Endodermal cell (in vitro differentiated cells): ENCODE measurements around the gene TRMT10B. TPM values are rescaled to one million over a fixed set of nuclear protein-coding genes. Genes with fewer than 3 reads are reported as not detected.
"Not testable (repeated sequence)": the region's sequence is repeated elsewhere in the genome, so short reads cannot be mapped to it uniquely, and the experiment has no call there.

ENCODE experiments used
- DNase-seq: peaks from one replicate; pipeline ENCODE4 v3.0.0-alpha.2; 2017
- H3K27ac ChIP-seq: 2 replicates; pipeline ENCODE4 v1.5.1; 2013; ENCODE audit warnings: mild to moderate bottlenecking, low read depth, low read length, moderate library complexity
- H3K27me3 ChIP-seq: 2 replicates; pipeline ENCODE4 v1.6.1; 2013; ENCODE audit warnings: mild to moderate bottlenecking, low read length, moderate library complexity; ENCODE audit not compliant: insufficient read depth, control insufficient read depth, poor library complexity, severe bottlenecking
- H3K36me3 ChIP-seq: 2 replicates; pipeline ENCODE4 v1.7.0; 2013; ENCODE audit warnings: mild to moderate bottlenecking, low read length, moderate library complexity; ENCODE audit not compliant: control insufficient read depth, insufficient read depth
- H3K4me1 ChIP-seq: one replicate; pipeline ENCODE4 v1.7.0; 2013; ENCODE audit warnings: low read length; ENCODE audit not compliant: control insufficient read depth, insufficient read depth
- H3K4me3 ChIP-seq: 2 replicates; pipeline ENCODE4 v1.5.1; 2013; ENCODE audit warnings: mild to moderate bottlenecking, low read length, moderate library complexity
- H3K9ac ChIP-seq: 2 replicates; pipeline ENCODE4 v1.6.1; 2013; ENCODE audit warnings: mild to moderate bottlenecking, low read length, moderate library complexity; ENCODE audit not compliant: poor library complexity, severe bottlenecking; ENCODE audit errors: extremely low read depth
- H3K9me3 ChIP-seq: 2 replicates; pipeline ENCODE4 v1.6.1; 2013; ENCODE audit warnings: mild to moderate bottlenecking, low read length, moderate library complexity; ENCODE audit not compliant: control insufficient read depth
- H3K27ac Mint-ChIP-seq: 2 replicates; pipeline ENCODE4 v1.8.0; 2020; ENCODE audit warnings: mixed read lengths
- H3K27me3 Mint-ChIP-seq: 2 replicates; pipeline ENCODE4 v1.8.0; 2021; ENCODE audit warnings: mild to moderate bottlenecking, mixed read lengths; ENCODE audit not compliant: insufficient read depth
- H3K36me3 Mint-ChIP-seq: 2 replicates; pipeline ENCODE4 v1.8.0; 2020; ENCODE audit warnings: low read depth, mixed read lengths
- H3K4me1 Mint-ChIP-seq: 2 replicates; pipeline ENCODE4 v1.8.0; 2020; ENCODE audit warnings: mixed read lengths
- H3K4me3 Mint-ChIP-seq: 2 replicates; pipeline ENCODE4 v1.8.0; 2020; ENCODE audit warnings: mild to moderate bottlenecking, moderate library complexity, mixed read lengths
- H3K9me3 Mint-ChIP-seq: 2 replicates; pipeline ENCODE4 v1.8.0; 2020; ENCODE audit warnings: mild to moderate bottlenecking, mixed read lengths
- WGBS, 2 experiments: methylation state at CpG; one replicate each; pipeline versions ENCODE4 v1.1.5 to v1.1.7; 2013; ENCODE audit warnings: missing lambda C conversion rate in 2 of 2, mixed read lengths in 1 of 2; ENCODE audit not compliant: insufficient coverage in 1 of 2, insufficient read length in 1 of 2; 5-methylcytosine and 5-hydroxymethylcytosine counted together
- total RNA-seq, 2 donors: library from RNA; stranded (reverse); fragmentation: NEBNext Ultra II Directional in 1 of 2; extraction: Animal tissue kit (Norgen Biotek cat#: 25700) in 1 of 2; gene quantifications; 2 replicates in 1 of 2; 3 replicates in 1 of 2; pipeline ENCODE4 v1.2.1, GENCODE V29; 2021
- TF ChIP-seq, protein P1 (sequence below): fragments of 200-600 bp; sonication (generic); conservative IDR thresholded peaks from 2 replicates; pipeline ENCODE4 v1.5.0; 2021; ENCODE audit warnings: antibody characterized with exemption, mild to moderate bottlenecking

Gene TRMT10B
- total RNA-seq, 2 donors from 2014 or later, result 9.3 to 11.6 TPM

DNA sequence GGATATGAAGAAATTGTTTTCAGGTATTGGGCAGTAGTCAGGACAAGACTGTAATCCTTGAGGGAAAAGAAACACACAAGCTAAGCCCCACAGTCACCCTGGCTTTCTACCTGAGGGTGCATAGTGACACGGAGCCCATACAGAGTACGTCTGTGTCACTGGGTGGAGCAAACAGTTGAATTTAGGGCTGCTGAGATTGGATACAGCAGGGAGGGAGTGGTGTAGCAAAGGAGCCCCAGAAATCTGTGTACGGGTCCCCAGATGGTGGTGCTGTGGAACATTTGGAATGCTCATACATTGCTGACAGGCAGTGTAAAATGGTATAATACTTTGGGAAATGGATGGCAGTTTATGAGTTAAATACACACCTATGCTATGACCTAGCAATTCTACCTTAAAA, 5.1 kb downstream of the TRMT10B start:
- no peak for DNase-seq
- Mint-ChIP-seq H3K27me3 (no peaks in the 10 kb centered on the region), H3K27ac (no peak overlapping the region), H3K4me3 (no peak overlapping the region), H3K4me1 (peaks cover 19% of the 10 kb centered on the region), H3K36me3 (peaks cover 13% of the 10 kb centered on the region), H3K9me3 (no peaks in the 10 kb centered on the region)
- H3K4me1 ChIP-seq, result peaks cover 8% of the 10 kb centered on the region
- TF ChIP-seq, protein P1, sequence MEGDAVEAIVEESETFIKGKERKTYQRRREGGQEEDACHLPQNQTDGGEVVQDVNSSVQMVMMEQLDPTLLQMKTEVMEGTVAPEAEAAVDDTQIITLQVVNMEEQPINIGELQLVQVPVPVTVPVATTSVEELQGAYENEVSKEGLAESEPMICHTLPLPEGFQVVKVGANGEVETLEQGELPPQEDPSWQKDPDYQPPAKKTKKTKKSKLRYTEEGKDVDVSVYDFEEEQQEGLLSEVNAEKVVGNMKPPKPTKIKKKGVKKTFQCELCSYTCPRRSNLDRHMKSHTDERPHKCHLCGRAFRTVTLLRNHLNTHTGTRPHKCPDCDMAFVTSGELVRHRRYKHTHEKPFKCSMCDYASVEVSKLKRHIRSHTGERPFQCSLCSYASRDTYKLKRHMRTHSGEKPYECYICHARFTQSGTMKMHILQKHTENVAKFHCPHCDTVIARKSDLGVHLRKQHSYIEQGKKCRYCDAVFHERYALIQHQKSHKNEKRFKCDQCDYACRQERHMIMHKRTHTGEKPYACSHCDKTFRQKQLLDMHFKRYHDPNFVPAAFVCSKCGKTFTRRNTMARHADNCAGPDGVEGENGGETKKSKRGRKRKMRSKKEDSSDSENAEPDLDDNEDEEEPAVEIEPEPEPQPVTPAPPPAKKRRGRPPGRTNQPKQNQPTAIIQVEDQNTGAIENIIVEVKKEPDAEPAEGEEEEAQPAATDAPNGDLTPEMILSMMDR, result no peak
- H3K27ac ChIP-seq, result no peak overlapping the region
- 92% methylated on average over 2 to 3 of the region's 3 CpGs for WGBS, 2 experiments
- H3K4me3 ChIP-seq, result no peak overlapping the region
- H3K36me3 ChIP-seq, result peaks cover 3% of the 10 kb centered on the region
- no peaks in the 10 kb centered on the region for H3K27me3 ChIP-seq
- H3K9ac ChIP-seq, result no peak overlapping the region
- no peaks in the 10 kb centered on the region for H3K9me3 ChIP-seq

DNA sequence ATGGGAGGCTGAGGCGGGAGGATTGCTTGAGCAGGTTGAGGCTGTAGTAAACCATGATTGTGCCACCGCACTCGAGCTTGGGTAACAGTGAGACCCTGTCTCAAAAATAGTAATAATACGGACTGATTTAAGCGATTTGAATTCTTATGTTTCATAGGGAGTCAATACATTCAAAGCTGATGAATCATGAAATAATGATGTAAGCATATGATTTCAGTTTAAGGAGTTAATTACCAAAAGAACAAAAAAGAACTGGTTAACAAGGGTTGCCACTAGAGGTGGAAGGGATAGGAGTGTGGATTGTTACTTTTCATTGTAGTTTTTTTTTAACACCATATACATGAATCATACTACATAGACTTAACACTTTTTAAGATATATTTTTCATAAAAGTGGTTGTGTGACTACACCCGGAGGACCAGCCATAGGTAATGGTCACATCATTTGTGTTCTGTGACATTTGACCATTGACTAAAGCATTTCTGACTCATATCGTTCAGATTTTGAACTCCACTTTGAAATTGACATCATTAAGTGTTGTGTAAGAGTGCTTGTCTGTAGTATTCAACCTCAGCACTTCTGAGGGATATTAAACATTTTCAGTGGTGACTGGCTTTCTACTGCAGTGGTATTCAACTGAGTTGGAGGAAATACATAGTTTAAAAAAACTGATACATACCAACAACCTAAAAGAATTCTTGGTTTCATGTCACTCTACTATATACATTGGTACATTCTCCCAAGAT, 7.0 kb downstream of the TRMT10B start:
- Histone ChIP-seq H3K4me1 (peaks cover 4% of the 10 kb centered on the region), H3K27ac (no peak overlapping the region), H3K9me3 (no peaks in the 10 kb centered on the region), H3K36me3 (peaks cover 7% of the 10 kb centered on the region), H3K9ac (no peak overlapping the region), H3K27me3 (no peaks in the 10 kb centered on the region), H3K4me3 (no peak overlapping the region)
- 90 to 96% methylated on average over 7 of the region's 7 CpGs for WGBS, 2 experiments
- TF ChIP-seq, protein P1, result no peak
- no peak for DNase-seq
- Mint-ChIP-seq H3K9me3 (peaks cover 4% of the 10 kb centered on the region), H3K36me3 (peaks cover 28% of the 10 kb centered on the region), H3K27ac (no peak overlapping the region), H3K4me3 (no peak overlapping the region), H3K27me3 (no peaks in the 10 kb centered on the region), H3K4me1 (peaks cover 7% of the 10 kb centered on the region)

DNA sequence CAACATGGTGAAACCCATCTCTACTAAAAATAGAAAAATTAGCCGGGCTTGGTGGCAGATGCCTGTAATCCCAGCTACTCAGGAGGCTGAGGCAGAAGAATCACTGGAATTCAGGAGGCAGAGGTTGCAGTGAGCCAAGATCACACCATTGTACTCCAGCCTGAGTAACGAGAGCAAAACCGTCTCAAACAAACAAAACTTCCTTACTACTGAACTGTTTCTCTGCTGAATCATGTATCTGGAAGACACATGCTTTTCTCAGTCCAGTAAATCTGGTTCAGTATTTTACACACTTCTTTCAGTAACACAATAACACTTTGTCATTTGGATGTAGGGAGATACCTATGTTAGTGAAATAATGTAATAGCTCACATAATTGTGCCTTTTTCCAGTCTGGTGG, 7.9 kb downstream of the TRMT10B start:
- Histone ChIP-seq H3K4me3 (no peak overlapping the region), H3K4me1 (no peaks in the 10 kb centered on the region), H3K9me3 (no peaks in the 10 kb centered on the region), H3K27me3 (no peaks in the 10 kb centered on the region), H3K9ac (no peak overlapping the region), H3K36me3 (peaks cover 7% of the 10 kb centered on the region), H3K27ac (no peak overlapping the region)
- TF ChIP-seq, protein P1, result no peak
- H3K9me3 Mint-ChIP-seq, result peaks cover 7% of the 10 kb centered on the region
- no peak for DNase-seq
- peaks cover 35% of the 10 kb centered on the region for H3K36me3 Mint-ChIP-seq
- no peak overlapping the region for H3K4me3 Mint-ChIP-seq
- no peaks in the 10 kb centered on the region for H3K27me3 Mint-ChIP-seq
- H3K27ac Mint-ChIP-seq, result no peak overlapping the region
- WGBS, 2 experiments, result 63 to 100% methylated on average over 1 to 3 of the region's 3 CpGs
- no peaks in the 10 kb centered on the region for H3K4me1 Mint-ChIP-seq

DNA sequence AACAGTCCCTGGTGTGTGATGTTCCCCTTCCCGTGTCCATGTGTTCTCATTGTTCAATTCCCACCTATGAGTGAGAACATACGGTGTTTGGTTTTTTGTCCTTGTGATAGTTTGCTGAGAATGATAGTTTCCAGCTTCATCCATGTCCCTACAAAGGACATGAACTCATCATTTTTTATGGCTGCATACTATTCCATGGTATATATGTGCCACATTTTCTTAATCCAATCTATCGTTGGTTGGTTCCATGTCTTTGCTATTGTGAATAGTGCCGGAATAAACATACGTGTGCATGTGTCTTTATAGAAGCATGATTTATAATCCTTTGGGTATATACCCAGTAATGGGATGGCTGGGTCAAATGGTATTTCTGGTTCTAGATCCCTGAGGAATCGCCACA, 11.7 kb downstream of the TRMT10B start:
- H3K4me3 ChIP-seq, result not testable (repeated sequence)

More for the DNA sequence above, 11.7 kb downstream of the TRMT10B start:
- not testable (repeated sequence) for H3K27ac Mint-ChIP-seq, H3K4me3 Mint-ChIP-seq, H3K36me3 ChIP-seq, H3K9me3 ChIP-seq, DNase-seq, H3K27ac ChIP-seq, H3K9ac ChIP-seq, H3K27me3 Mint-ChIP-seq, H3K4me1 ChIP-seq, H3K4me1 Mint-ChIP-seq, H3K9me3 Mint-ChIP-seq, H3K27me3 ChIP-seq
- 77% methylated on average over 5 of the region's 6 CpGs; no CpG with 5 or more reads in 1 of the 2 experiments for WGBS, 2 experiments
- peaks cover 47% of the 10 kb centered on the region for H3K36me3 Mint-ChIP-seq
